HK-2 (cell line): ENCODE data around the gene LZTR1.
"Not testable (repeated sequence)": the region's sequence is repeated elsewhere in the genome, so short reads cannot be mapped to it uniquely, and the experiment has no call there.

ENCODE experiments used
- DNase-seq: peaks from one replicate; pipeline ENCODE4 v3.0.0-alpha.2; 2018; ENCODE audit not compliant: unreplicated experiment

Gene LZTR1

GRCh38 chr22:20965888-20966855, 15.9 kb upstream of the LZTR1 start:
- no peak for DNase-seq

GRCh38 chr22:20966883-20967696, 15.0 kb upstream of the LZTR1 start, which contains the start of gene AIFM3:
Gene AIFM3, plus strand, starts transcription at chr22:20967255. Its CDS starts 690 bp downstream, at chr22:20967945.
- no peak for DNase-seq

- DNase-seq, result no peak
Observed at GRCh38 chr22:20967697-20968211, 14.3 kb upstream of the LZTR1 start.

- no peak for DNase-seq
Observed at GRCh38 chr22:20968281-20968977, 13.7 kb upstream of the LZTR1 start.

GRCh38 chr22:20970939-20971657, 11.0 kb upstream of the LZTR1 start:
- DNase-seq, result no peak

GRCh38 chr22:20972014-20972694, 9.9 kb upstream of the LZTR1 start:
- DNase-seq, result not testable (repeated sequence)

- DNase-seq, result no peak
Observed at GRCh38 chr22:20972933-20973577, 9.0 kb upstream of the LZTR1 start.

GRCh38 chr22:20973634-20974286, 8.3 kb upstream of the LZTR1 start:
- DNase-seq, result no peak

GRCh38 chr22:20974336-20974955, 7.7 kb upstream of the LZTR1 start:
- DNase-seq, result no peak

- no peak for DNase-seq
Observed at GRCh38 chr22:20975541-20976290, 6.4 kb upstream of the LZTR1 start.

- DNase-seq, result no peak
Observed at GRCh38 chr22:20976291-20976877, 5.7 kb upstream of the LZTR1 start.

- DNase-seq, result no peak
Observed at GRCh38 chr22:20977019-20977418, 5.1 kb upstream of the LZTR1 start.

GRCh38 chr22:20977516-20978170, 4.5 kb upstream of the LZTR1 start:
- DNase-seq, result no peak

GRCh38 chr22:20978419-20978818, 3.7 kb upstream of the LZTR1 start:
- no peak for DNase-seq

GRCh38 chr22:20979243-20979809, 2.8 kb upstream of the LZTR1 start:
- no peak for DNase-seq

GRCh38 chr22:20979940-20980453, 2.1 kb upstream of the LZTR1 start:
- no peak for DNase-seq

GRCh38 chr22:20980523-20980922, 1.6 kb upstream of the LZTR1 start:
- DNase-seq, result no peak
